Ovary (tissue), 9 donors: ENCODE measurements around the gene RAB31. TPM values are rescaled to one million over a fixed set of nuclear protein-coding genes. Genes with fewer than 3 reads are reported as not detected.

ENCODE experiments used
- DNase-seq, 5 donors: peaks; one replicate each; pipeline ENCODE4 v3.0.0-alpha.2; 2019 to 2020
- H3K27ac ChIP-seq, 2 donors: fragments of 200-600 bp; one replicate each; pipeline versions ENCODE4 v1.5.1 to v1.8.0; 2019 to 2022
- H3K27me3 ChIP-seq: fragments of 200-600 bp; one replicate; pipeline ENCODE4 v1.8.0; 2022
- H3K36me3 ChIP-seq: fragments of 200-600 bp; sonication (generic); one replicate; pipeline ENCODE4 v1.5.1; 2019
- H3K4me1 ChIP-seq: one replicate; pipeline ENCODE4 v1.8.1; 2013; ENCODE audit warnings: mild to moderate bottlenecking, moderate library complexity; ENCODE audit not compliant: insufficient read depth
- H3K4me3 ChIP-seq: fragments of 200-600 bp; sonication (generic); one replicate; pipeline ENCODE4 v1.5.1; 2017
- H3K9me3 ChIP-seq, 2 donors: fragments of 200-600 bp in 1 of 2; sonication (generic) in 1 of 2; one replicate each; pipeline versions ENCODE4 v1.5.1 to v1.8.1; 2013 to 2019; ENCODE audit warnings: mild to moderate bottlenecking in 1 of 2, moderate library complexity in 1 of 2
- CTCF ChIP-seq, 3 donors: fragments of 450-650 bp in 2 of 3; fragments of 200-600 bp in 1 of 3; IDR thresholded peaks; one replicate each; pipeline versions ENCODE4 v1.5.1 to v1.8.0; 2016 to 2022; ENCODE audit warnings: antibody characterized with exemption in 3 of 3, mild to moderate bottlenecking in 1 of 3
- EP300 ChIP-seq: sonication (generic); formaldehyde crosslinking; IDR thresholded peaks from one replicate; pipeline ENCODE4 v1.6.1; 2017; ENCODE audit warnings: antibody characterized with exemption
- POLR2A ChIP-seq: fragments of 450-650 bp; IDR thresholded peaks from one replicate; pipeline ENCODE4 v1.6.1; 2017; ENCODE audit warnings: antibody characterized with exemption, mild to moderate bottlenecking, moderate library complexity
- WGBS, 3 donors: extraction: QIAGEN DNeasy Blood & Tissue Kit in 1 of 3; methylation state at CpG; one replicate each; pipeline versions ENCODE4 v1.1.5 to v1.1.7; 2013 to 2017; 5-methylcytosine and 5-hydroxymethylcytosine counted together
- intact Hi-C, 4 donors: fragments of 100-400 bp; cut with DNase I; formaldehyde crosslinking; loops; one replicate each; pipeline versions ENCODE4 v1.11.0 to v1.15.1; 2022 to 2023
- polyA plus RNA-seq, 2 donors: library from polyadenylated mRNA; stranded (reverse); fragments of 200-250 nt in 1 of 2; fragments of 350-450 nt in 1 of 2; fragmentation: Illumina TruSeq in 1 of 2; extraction: RNeasy Lipid Tissue Mini Kit (QIAGEN cat#74804) in 1 of 2; gene quantifications; one replicate each; pipeline ENCODE4 v1.2.3, GENCODE V29; 2013 to 2014
- total RNA-seq, 7 donors: library from RNA; depleted of rRNA in 2 of 7; stranded (reverse); fragments of >200 nt in 2 of 7; fragmentation: NEBNext Ultra II Directional in 3 of 7; extraction: Animal tissue kit (Norgen Biotek cat#: 25700) in 3 of 7; gene quantifications; one replicate each; pipeline versions ENCODE4 v1.1.0 to v1.2.4, GENCODE V29; 2016 to 2023
- donor health status: DM: no; HTN: no; CAD: no; lungs with moderate emphysema.
- donor health status: DM: no; HTN: no; CAD: no.
- donor health status: Bipolar disorder and iron deficiency.
- donor health status: DM: yes; HTN: yes; CAD: no.
- donor health status: DM: no; HTN: no; CAD: no.
- donor health status: DM: yes; HTN: yes; CAD: no.

Gene RAB31
- total and polyA plus RNA-seq, 9 donors: 37.9 to 188 (median 62.8) TPM

GRCh38 chr18:9732031-9732430 lies 23.9 kb downstream of the RAB31 start:
- no peak for DNase-seq
- H3K9me3 ChIP-seq: no peaks in the 10 kb centered on the region
- no peaks in the 10 kb centered on the region for H3K36me3 ChIP-seq
- H3K4me3 ChIP-seq: no peak overlapping the region
- H3K27me3 ChIP-seq: no peaks in the 10 kb centered on the region
- TF ChIP-seq POLR2A (no peak), EP300 (no peak), CTCF (IDR thresholded peaks at IDR 0.05) (no peak)
- no peak overlapping the region for H3K27ac ChIP-seq
- peaks cover 1% of the 10 kb centered on the region for H3K4me1 ChIP-seq
- intact Hi-C loops: no loop called here
- WGBS, 3 donors: 85 to 86% (median 86%) methylated on average over 9 of the region's 9 CpGs

- intact Hi-C loops: no loop called here
- Histone ChIP-seq H3K4me3 (no peak overlapping the region), H3K36me3 (no peaks in the 10 kb centered on the region), H3K27ac (no peak overlapping the region), H3K9me3 (no peaks in the 10 kb centered on the region), H3K4me1 (peaks cover 1% of the 10 kb centered on the region), H3K27me3 (no peaks in the 10 kb centered on the region)
- 77 to 94% (median 83%) methylated on average over 9 of the region's 9 CpGs for WGBS, 3 donors
- no peak for DNase-seq
- TF ChIP-seq POLR2A (no peak), EP300 (no peak), CTCF (IDR thresholded peaks at IDR 0.05) (no peak)
Observed at GRCh38 chr18:9734189-9734588, 26.1 kb downstream of the RAB31 start.

DNA sequence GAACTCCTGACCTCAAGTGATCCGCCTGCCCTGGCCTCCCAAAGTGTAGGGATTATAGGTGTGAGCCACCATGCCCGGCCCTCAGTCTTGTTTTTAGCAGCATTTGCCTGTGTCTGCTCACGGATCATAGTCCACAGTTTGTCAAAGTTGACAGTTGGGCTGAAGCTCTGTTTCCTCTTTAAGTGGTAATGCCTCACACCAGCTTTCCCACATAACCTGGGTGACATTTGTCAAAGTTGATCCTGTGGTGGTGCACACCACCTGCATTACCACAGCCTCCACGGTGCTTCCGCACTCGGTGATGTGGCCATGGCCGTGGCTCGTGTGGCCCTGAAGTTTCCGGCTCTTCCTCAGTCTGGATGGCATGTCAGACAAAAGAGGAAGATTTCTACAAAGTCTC lies 27.1 kb downstream of the RAB31 start:
- intact Hi-C loops: no loop called here
- Histone ChIP-seq H3K27ac (no peak overlapping the region), H3K36me3 (no peaks in the 10 kb centered on the region), H3K27me3 (no peaks in the 10 kb centered on the region), H3K9me3 (no peaks in the 10 kb centered on the region), H3K4me3 (no peak overlapping the region), H3K4me1 (peaks cover 1% of the 10 kb centered on the region)
- WGBS, 3 donors: 92 to 98% (median 95%) methylated on average over 9 of the region's 9 CpGs
- DNase-seq: no peak
- no peak for TF ChIP-seq POLR2A
- no peak for TF ChIP-seq EP300

GRCh38 chr18:9735879-9736278 lies 27.8 kb downstream of the RAB31 start:
- 73 to 74% (median 74%) methylated on average over 4 of the region's 4 CpGs for WGBS, 3 donors

More at GRCh38 chr18:9735879-9736278, 27.8 kb downstream of the RAB31 start:
- Histone ChIP-seq H3K9me3 (no peaks in the 10 kb centered on the region), H3K4me1 (peaks cover 1% of the 10 kb centered on the region), H3K27me3 (no peaks in the 10 kb centered on the region), H3K4me3 (no peak overlapping the region), H3K36me3 (no peaks in the 10 kb centered on the region), H3K27ac (no peak overlapping the region)
- no peak for TF ChIP-seq CTCF (IDR thresholded peaks at IDR 0.05)
- TF ChIP-seq EP300: no peak
- TF ChIP-seq POLR2A: no peak
- intact Hi-C loops: no loop called here
- no peak for DNase-seq
